Nucleus accumbens (tissue), 56 donors: ENCODE data around the gene NPIPB9.
"Not testable (repeated sequence)": the region's sequence is repeated elsewhere in the genome, so short reads cannot be mapped to it uniquely, and the experiment has no call there.

Experiments used
- DNase-seq, 56 donors: peaks; one replicate each; lab custom pipeline; 2025; lab: John Stamatoyannopoulos, UW

The NPIPB9 gene

DNA sequence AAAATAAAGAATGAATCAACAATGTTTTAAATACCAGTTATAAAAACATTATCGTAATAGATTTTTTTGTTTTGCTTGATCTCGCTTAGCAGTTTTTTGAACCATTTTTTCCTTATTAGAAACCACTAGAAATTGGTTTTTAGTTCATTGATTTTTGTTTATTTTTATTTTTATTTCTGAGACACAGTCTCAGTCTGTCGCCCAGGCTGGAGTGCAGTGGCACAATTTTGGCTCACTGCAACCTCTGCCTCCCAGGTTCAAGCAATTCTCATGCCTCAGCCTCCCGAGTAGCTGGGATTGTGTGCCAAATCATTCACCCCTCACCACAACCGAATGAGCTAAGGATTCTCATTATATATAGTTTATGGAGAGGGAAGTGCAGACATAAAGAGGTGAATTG lies at the start of gene NPIPB9:
TSS of gene NPIPB9 (plus strand) at position 301 of the 400 bp plus-strand sequence.
- DNase-seq, result not testable (repeated sequence)

- not testable (repeated sequence) for DNase-seq
Observed at GRCh38 chr16:28704246-28704645, 47.3 kb upstream of the NPIPB9 start.

DNA sequence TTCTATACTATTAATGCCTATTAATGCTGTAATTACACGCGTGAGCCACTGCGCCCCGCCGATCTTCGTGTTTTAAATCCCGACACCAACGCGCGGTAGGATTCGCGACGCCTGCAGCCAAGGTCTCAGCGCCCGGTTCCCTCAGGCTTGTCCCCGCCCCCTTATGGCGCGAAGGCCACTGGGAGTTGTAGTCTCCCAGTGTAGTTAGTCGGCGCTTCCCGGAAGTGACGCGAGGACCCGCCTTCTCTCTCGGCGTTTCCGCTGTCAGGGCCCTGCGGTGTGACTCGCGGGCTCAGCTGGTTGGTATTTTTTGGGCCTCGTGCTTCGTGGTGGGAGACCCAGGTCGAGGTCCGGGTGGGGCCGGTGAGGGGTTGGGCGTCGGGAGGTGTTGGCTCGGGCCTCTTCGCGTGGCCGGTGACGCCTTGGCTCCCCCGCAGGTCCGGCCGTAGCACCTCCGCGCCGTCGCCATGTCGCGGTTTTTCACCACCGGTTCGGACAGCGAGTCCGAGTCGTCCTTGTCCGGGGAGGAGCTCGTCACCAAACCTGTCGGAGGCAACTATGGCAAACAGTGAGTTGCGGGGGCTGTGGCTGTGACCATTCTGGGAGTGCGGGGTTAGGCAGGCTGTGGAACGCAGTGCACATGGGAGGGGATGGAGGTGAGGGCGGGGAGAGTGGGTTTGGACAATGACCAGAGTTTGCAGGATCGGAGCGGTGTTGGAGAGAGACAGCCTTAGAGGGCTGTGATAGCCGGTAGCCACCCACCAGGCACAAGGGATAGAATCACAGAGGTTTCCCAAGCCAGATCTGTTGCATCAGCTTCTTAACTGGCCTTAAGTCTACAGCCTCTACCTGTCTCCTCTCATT lies 40.1 kb upstream of the NPIPB9 start, which contains the start of gene EIF3C:
TSS of gene EIF3C (plus strand) at position 245 of the 864 bp plus-strand sequence. CDS start at position 468, 223 bp downstream.
- DNase-seq, result not testable (repeated sequence)

GRCh38 chr16:28722852-28723650 lies 28.5 kb upstream of the NPIPB9 start:
- DNase-seq, result not testable (repeated sequence)

DNA sequence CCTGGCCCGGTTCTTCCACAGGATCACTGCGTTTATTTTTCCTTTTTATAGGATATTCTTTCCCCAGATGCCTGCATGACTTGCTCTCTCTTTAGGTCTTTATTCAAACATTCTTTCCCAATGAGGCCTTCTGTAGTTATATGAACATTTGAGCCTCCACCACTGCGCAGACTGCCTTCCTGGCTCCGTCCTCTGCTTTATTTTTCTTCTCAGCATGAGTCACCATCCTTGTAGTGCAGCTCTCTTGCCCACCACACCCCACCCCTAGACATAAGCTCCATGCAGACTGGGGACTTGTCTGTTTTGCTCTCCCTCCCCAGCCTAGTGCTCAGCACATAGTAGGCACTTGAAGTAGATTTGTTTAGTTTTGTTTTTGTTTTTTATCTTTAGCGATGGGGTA lies 20.3 kb upstream of the NPIPB9 start:
- not testable (repeated sequence) for DNase-seq

- DNase-seq, result not testable (repeated sequence)
Observed at GRCh38 chr16:28732455-28733124, 19.0 kb upstream of the NPIPB9 start.

DNA sequence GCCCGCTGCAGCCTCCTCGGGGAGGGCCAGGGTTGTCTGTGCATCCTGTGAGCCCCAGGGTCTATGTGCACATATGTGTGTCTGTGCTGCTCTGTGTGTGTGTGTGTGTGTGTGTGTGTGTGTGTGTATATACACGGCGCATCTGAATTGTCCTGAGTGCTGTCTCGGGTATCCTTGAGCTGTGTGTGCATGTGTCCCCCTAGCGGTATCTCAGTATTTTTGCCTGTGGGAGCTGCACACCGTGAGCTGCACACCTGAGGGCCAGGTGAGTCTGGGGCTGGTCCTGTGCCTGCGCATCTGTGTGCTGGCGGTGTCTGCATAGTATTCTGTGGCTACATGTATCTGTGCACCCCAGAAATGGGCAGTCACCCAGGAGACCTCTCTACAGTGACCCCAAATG lies 11.8 kb upstream of the NPIPB9 start:
- DNase-seq, result not testable (repeated sequence)

- DNase-seq, result not testable (repeated sequence)
Observed at GRCh38 chr16:28740631-28741030, 11.0 kb upstream of the NPIPB9 start.

GRCh38 chr16:28741295-28741694 lies 10.3 kb upstream of the NPIPB9 start:
- DNase-seq, result not testable (repeated sequence)

DNA sequence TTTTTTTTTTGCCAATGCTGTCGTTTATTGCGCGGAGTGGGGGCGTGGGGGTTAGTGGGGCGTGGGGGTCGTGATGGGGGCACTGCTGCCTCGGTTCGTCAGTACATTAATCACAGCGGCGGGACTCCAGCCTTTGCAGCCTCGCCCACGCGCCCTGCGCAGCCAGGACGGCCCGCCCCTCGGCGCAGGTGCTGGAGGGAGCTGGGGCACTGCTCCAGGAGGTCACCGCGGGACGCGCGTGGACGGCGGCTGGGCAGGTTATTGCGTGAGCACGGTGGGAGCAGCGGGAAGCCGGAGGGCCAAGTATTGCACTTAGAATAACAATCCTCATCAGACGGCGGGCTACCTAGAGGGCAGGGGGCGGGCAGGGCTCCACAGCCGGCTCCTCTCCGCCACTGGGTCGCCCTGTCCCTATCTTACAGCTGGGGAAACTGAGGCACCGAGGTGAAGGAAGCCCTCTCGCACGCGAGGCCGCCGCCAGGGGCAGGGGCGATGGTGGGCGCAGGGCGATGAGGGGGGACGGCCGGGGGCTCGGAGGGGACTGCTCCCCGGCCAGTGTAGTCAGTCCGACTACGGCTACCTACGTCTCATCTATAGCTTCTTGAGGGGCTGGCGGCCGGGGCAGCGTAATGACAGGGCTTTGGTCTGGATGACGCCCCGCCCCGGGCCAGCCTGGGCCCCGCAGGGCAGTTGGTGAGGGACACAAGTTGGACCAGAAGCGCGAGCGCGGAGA lies 4.8 kb upstream of the NPIPB9 start:
- not testable (repeated sequence) for DNase-seq

GRCh38 chr16:28749997-28750465 lies 1.6 kb upstream of the NPIPB9 start:
- DNase-seq, result not testable (repeated sequence)

- not testable (repeated sequence) for DNase-seq
Observed at GRCh38 chr16:28750469-28751067, 1.0 kb upstream of the NPIPB9 start.

- DNase-seq, result not testable (repeated sequence)
Observed at GRCh38 chr16:28781697-28782096, 30.1 kb downstream of the NPIPB9 start.

DNA sequence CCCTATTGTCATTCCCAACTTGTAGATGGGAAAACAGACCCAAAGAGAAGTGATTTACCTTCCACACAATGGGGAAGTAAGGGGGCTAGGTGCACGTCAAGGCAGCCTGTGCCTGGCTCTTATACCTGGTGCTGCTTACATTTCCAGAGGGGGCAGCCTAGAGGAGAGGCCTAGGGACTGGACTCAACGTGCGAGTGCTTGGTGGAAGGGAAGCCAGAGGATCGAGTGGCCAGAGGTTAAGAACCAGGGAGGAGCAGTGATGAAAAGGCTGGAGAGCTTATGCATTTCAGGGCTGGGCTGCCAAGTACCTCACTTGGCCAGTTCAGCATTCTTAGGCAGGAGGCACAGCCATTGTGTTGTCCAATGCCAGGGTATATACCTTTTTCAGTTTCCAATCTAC lies 30.8 kb downstream of the NPIPB9 start:
- not testable (repeated sequence) for DNase-seq

DNA sequence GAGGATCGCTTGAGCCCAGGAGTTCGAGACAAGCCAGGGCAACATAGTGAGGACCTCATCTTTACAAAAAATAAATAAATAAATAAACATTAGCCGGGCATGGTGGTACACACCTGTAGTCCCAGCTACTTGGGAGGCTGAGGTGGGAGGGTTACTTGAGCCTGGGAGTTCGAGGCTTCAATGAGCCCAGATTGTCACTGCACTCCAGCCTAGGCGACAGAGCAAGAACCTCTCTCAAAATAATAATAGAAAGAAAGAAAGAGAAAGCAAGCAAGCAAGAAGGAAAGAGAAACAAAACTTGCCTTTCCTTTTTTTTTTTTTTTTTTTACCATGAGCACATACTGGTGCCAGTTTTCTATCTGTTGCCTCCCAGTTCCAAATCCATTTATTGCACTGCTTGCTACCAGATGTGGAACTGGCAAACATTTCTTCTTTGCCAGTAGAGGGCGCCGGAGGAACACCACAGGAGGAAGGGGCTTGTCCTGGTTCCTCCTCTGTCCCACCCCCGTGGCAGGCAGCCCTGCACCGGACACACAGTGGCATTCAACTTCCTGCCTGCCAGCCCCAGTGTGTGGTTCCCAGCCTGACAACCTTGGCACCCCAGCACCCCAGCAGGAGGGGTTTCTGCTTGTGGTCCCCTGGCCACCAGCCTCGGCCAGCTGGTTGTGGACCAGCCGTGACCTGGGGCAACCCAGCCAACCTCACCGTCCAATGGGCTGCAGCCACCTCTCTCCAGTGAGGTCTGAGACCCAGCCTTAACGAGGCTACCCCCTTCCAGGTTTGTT lies 50.8 kb downstream of the NPIPB9 start:
- peak in 33 of 56 donors; percentile 0 to 81 (median 27) for DNase-seq

DNA sequence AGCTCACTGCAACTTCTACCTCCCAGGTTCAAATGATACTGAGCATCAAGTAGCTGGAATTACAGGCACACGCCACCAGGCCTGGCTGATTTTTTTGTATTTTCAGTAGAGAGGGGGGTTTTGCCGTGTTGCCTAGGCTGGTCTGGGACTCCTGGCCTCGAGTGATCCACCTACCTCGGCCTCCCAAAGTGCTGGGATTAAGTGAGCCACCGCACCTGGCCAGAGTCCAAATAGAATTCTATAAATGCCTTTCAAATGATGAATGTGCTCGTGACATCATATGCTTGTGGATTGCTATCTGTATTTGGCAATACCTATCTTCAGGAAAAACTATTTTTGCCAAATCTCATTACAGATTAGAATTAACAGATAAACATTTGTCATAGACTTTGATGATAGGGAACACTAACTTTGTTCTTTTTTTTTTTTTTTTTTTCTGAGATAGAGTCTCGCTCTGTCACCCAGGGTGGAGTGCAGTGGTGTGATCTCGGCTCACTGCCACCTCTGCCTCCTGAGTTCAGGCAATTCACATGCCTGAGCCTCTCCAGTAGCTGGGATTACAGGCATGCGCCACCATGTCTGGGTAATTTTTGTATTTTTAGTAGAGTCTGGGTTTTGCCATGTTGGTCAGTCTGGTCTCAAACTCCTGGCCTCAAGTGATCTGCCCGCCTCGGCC lies 56.0 kb downstream of the NPIPB9 start:
- DNase-seq, result not testable (repeated sequence)

DNA sequence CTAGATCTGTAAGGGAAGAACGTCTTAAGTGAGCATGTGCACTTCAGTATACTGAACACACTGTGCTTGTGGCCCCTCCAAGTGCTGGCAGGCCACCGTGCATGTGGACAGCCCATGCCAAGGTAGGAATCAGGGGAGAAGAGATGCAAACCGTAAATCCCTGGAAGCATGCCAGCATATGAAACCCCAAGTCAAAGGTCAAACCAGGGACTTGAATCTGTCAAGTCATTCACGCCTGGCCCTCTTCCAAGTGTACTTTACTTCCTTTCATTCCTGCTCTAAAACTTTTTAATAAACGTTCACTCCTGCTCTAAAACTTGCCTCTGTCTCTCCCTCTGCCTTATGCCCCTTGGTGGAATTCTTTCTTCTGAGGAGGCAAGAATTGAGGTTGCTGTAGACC lies 68.4 kb downstream of the NPIPB9 start:
- DNase-seq, result no peak

DNA sequence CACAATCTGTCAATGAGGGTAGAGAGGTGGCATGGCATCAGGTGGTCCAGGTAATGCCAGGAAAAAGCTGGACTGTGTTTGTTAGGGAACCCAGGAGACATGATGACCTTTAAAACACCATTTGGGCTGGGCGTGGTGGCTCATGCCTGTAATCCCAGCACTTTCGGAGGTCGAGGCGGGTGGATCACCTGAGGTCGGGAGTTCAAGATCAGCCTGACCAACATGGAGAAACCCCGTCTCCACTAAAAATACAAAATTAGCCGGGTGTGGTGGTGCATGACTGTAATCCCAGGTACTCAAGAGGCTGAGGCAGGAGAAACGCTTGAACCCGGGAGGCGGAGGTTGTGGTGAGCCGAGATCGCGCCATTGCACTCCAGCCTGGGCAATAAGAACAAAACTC lies 69.0 kb downstream of the NPIPB9 start:
- DNase-seq, result not testable (repeated sequence)
